CD14-positive monocyte (primary cell): ENCODE results near the gene OR2D3. TPM values are rescaled to one million over a fixed set of nuclear protein-coding genes. Genes with fewer than 3 reads are reported as not detected.

ENCODE experiments used
- DNase-seq, 3 donors: peaks; one replicate each; pipeline ENCODE4 v3.0.0-alpha.2; 2011 to 2022
- H2AFZ ChIP-seq: 2 replicates; pipeline ENCODE4 v1.6.0; 2012; ENCODE audit warnings: mild to moderate bottlenecking, low read depth, low read length, inconsistent platforms; ENCODE audit not compliant: insufficient read depth, poor library complexity, severe bottlenecking
- H3K27ac ChIP-seq, 2 donors: 1 replicate in 1 of 2; 2 replicates in 1 of 2; pipeline ENCODE4 v1.5.1; 2012 to 2013; ENCODE audit warnings: low read length in 2 of 2, control low read depth in 1 of 2, inconsistent platforms in 1 of 2, low read depth in 1 of 2, mild to moderate bottlenecking in 1 of 2
- H3K27me3 ChIP-seq, 2 donors: one replicate each; pipeline versions ENCODE4 v1.6.0 to v1.6.1; 2011 to 2013; ENCODE audit warnings: low read length in 2 of 2; ENCODE audit not compliant: control insufficient read depth in 2 of 2, insufficient read depth in 2 of 2
- H3K36me3 ChIP-seq, 2 donors: replicated peaks in 1 of 2; 1 replicate in 1 of 2; 2 replicates in 1 of 2; pipeline versions ENCODE4 v1.5.1 to v1.6.1; 2012 to 2013; ENCODE audit warnings: low read length in 2 of 2, control low read depth in 1 of 2, inconsistent platforms in 1 of 2, mild to moderate bottlenecking in 1 of 2; ENCODE audit not compliant: insufficient read depth in 2 of 2, control insufficient read depth in 1 of 2
- H3K4me1 ChIP-seq, 2 donors: 1 replicate in 1 of 2; 2 replicates in 1 of 2; pipeline versions ENCODE4 v1.5.1 to v1.6.1; 2012 to 2013; ENCODE audit warnings: low read length in 2 of 2, control low read depth in 1 of 2, inconsistent platforms in 1 of 2, mild to moderate bottlenecking in 1 of 2, moderate library complexity in 1 of 2; ENCODE audit not compliant: insufficient read depth in 2 of 2, control insufficient read depth in 1 of 2
- H3K4me2 ChIP-seq: replicated peaks from 2 replicates; pipeline ENCODE3; 2012; ENCODE audit warnings: low read length, moderate library complexity, mild to moderate bottlenecking; ENCODE audit not compliant: poor library complexity, severe bottlenecking; ENCODE audit errors: extremely low read depth
- H3K4me3 ChIP-seq, 3 experiments: fragments of 200-600 bp in 1 of 3; sonication (generic) in 1 of 3; replicated peaks in 1 of 3; 1 replicate in 2 of 3; 2 replicates in 1 of 3; pipeline ENCODE4 v1.5.1; 2011 to 2013; ENCODE audit warnings: low read length in 3 of 3, mild to moderate bottlenecking in 3 of 3, control low read depth in 2 of 3, low read depth in 2 of 3, inconsistent platforms in 1 of 3, moderate library complexity in 1 of 3
- H3K79me2 ChIP-seq: 2 replicates; pipeline ENCODE4 v1.6.0; 2012; ENCODE audit warnings: mild to moderate bottlenecking, control low read depth, inconsistent platforms, low read length, moderate library complexity; ENCODE audit not compliant: insufficient read depth
- H3K9ac ChIP-seq: 2 replicates; pipeline ENCODE4 v1.6.0; 2017; ENCODE audit warnings: low read length, mild to moderate bottlenecking; ENCODE audit not compliant: insufficient read depth, poor library complexity, severe bottlenecking
- H3K9me3 ChIP-seq, 2 donors: replicated peaks in 1 of 2; 1 replicate in 1 of 2; 2 replicates in 1 of 2; pipeline versions ENCODE4 v1.5.1 to v1.6.1; 2012 to 2013; ENCODE audit warnings: low read length in 2 of 2, control low read depth in 1 of 2; ENCODE audit not compliant: control insufficient read depth in 1 of 2, insufficient read depth in 1 of 2
- H4K20me1 ChIP-seq: 2 replicates; pipeline ENCODE4 v1.6.0; 2012; ENCODE audit warnings: mild to moderate bottlenecking, low read length, control low read depth, moderate library complexity; ENCODE audit not compliant: insufficient read depth
- H3K27ac Mint-ChIP-seq, 7 donors: one replicate each; pipeline ENCODE4 v1.8.0; 2020; ENCODE audit warnings: mild to moderate bottlenecking in 7 of 7, mixed read lengths in 7 of 7, moderate library complexity in 6 of 7, inconsistent platforms in 2 of 7
- H3K27me3 Mint-ChIP-seq, 3 donors: one replicate each; pipeline ENCODE4 v1.8.0; 2021 to 2022; ENCODE audit warnings: low read depth in 3 of 3, mild to moderate bottlenecking in 3 of 3, mixed read lengths in 3 of 3, moderate library complexity in 3 of 3, inconsistent platforms in 1 of 3
- H3K36me3 Mint-ChIP-seq, 2 donors: one replicate each; pipeline ENCODE4 v1.8.0; 2020; ENCODE audit warnings: mixed read lengths in 2 of 2, inconsistent platforms in 1 of 2, mild to moderate bottlenecking in 1 of 2
- H3K4me1 Mint-ChIP-seq: one replicate; pipeline ENCODE4 v1.8.0; 2020; ENCODE audit warnings: mild to moderate bottlenecking, mixed read lengths
- H3K4me3 Mint-ChIP-seq, 2 donors: one replicate each; pipeline ENCODE4 v1.8.0; 2020; ENCODE audit warnings: mild to moderate bottlenecking in 2 of 2, mixed read lengths in 2 of 2, moderate library complexity in 1 of 2
- H3K9me3 Mint-ChIP-seq, 7 donors: one replicate each; pipeline ENCODE4 v1.8.0; 2020 to 2022; ENCODE audit warnings: mixed read lengths in 7 of 7, mild to moderate bottlenecking in 6 of 7, moderate library complexity in 6 of 7, inconsistent platforms in 2 of 7
- CTCF ChIP-seq: fragments of 200-600 bp; IDR thresholded peaks from one replicate; pipeline ENCODE4 v1.8.0; 2022; ENCODE audit warnings: antibody characterized with exemption, mild to moderate bottlenecking
- WGBS: methylation state at CpG from one replicate; pipeline ENCODE4 v1.1.5; 2013; ENCODE audit warnings: missing lambda C conversion rate; ENCODE audit not compliant: insufficient coverage; 5-methylcytosine and 5-hydroxymethylcytosine counted together
- intact Hi-C, 2 donors: fragments of 100-400 bp; cut with micrococcal nuclease; formaldehyde crosslinking; loops; one replicate each; pipeline versions ENCODE4 v1.15.0 to v1.15.1; 2023
- polyA plus RNA-seq, 3 donors: library from polyadenylated mRNA; depleted of rRNA in 1 of 3; unstranded in 2 of 3; stranded (reverse) in 1 of 3; fragments of 300-500 nt in 2 of 3; fragments of >200 nt in 1 of 3; fragmentation: Illumina TruSeq in 2 of 3; gene quantifications; 1 replicate in 2 of 3; 2 replicates in 1 of 3; pipeline ENCODE4 v1.2.3, GENCODE V29; 2012 to 2021

OR2D3 gene
- polyA plus RNA-seq, 3 donors, result not detected

- DNase-seq, result no peak
- H3K4me1 ChIP-seq, result no peaks in the 10 kb centered on the region
- no peak within 1 kb of the TSS for H3K4me3 ChIP-seq
- no peaks in the 10 kb centered on the region for H3K9me3 ChIP-seq
- no peak within 1 kb of the TSS for H3K4me2 ChIP-seq
- no peak within 1 kb of the TSS for H2AFZ ChIP-seq
- Mint-ChIP-seq H3K9me3 (peaks cover 0 to 4% (median 3%) of the 10 kb centered on the region in 7 donors), H3K27ac (no peak within 1 kb of the TSS), H3K4me3 (no peak within 1 kb of the TSS), H3K36me3 (no peaks in the 10 kb centered on the region), H3K27me3 (no peaks in the 10 kb centered on the region), H3K4me1 (no peaks in the 10 kb centered on the region)
- no peaks in the 10 kb centered on the region for H3K27me3 ChIP-seq
- WGBS, result no CpG with 5 or more reads among the region's 2 CpGs
- no peak within 1 kb of the TSS for H3K27ac ChIP-seq
- TF ChIP-seq CTCF, result no peak
- no peaks in the 10 kb centered on the region for H3K36me3 ChIP-seq
- no peaks in the 10 kb centered on the region for H4K20me1 ChIP-seq
- intact Hi-C loops, result no loop called here
- no peaks in the 10 kb centered on the region for H3K79me2 ChIP-seq
- no peak within 1 kb of the TSS for H3K9ac ChIP-seq
These were observed 28.4 kb upstream of the OR2D3 start, which contains the start of gene OR2D2 for GRCh38 chr11:6892400-6892799. TSS of gene OR2D2 (minus strand) at chr11:6892500. CDS start at chr11:6892500, 0 bp downstream.

GRCh38 chr11:6894097-6894496 is 26.7 kb upstream of the OR2D3 start:
- H3K9me3 ChIP-seq, result no peaks in the 10 kb centered on the region
- H3K36me3 ChIP-seq, result no peaks in the 10 kb centered on the region
- Mint-ChIP-seq H3K4me3 (no peak overlapping the region), H3K4me1 (no peaks in the 10 kb centered on the region), H3K27me3 (no peaks in the 10 kb centered on the region), H3K36me3 (no peaks in the 10 kb centered on the region), H3K9me3 (peaks cover 0 to 1% (median 0%) of the 10 kb centered on the region in 7 donors), H3K27ac (no peak overlapping the region)
- H3K27ac ChIP-seq, result no peak overlapping the region
- H3K27me3 ChIP-seq, result no peaks in the 10 kb centered on the region
- H3K4me3 ChIP-seq, result no peak overlapping the region
- H3K4me1 ChIP-seq, result no peaks in the 10 kb centered on the region
- H2AFZ ChIP-seq, result no peak overlapping the region
- H3K4me2 ChIP-seq, result no peak overlapping the region
- intact Hi-C loops, result no loop called here
- no peak overlapping the region for H3K9ac ChIP-seq
- TF ChIP-seq CTCF, result no peak
- DNase-seq, result no peak
- no peaks in the 10 kb centered on the region for H4K20me1 ChIP-seq
- H3K79me2 ChIP-seq, result no peaks in the 10 kb centered on the region
